Measurements from ENCODE around the gene PRR20G. TPM values are rescaled to one million over a fixed set of nuclear protein-coding genes. Genes with fewer than 3 reads are reported as not detected.

PRR20G gene
- total and polyA plus RNA-seq, 2 of the 4 experiments (the other 2 are of a cell fraction): not detected

DNA sequence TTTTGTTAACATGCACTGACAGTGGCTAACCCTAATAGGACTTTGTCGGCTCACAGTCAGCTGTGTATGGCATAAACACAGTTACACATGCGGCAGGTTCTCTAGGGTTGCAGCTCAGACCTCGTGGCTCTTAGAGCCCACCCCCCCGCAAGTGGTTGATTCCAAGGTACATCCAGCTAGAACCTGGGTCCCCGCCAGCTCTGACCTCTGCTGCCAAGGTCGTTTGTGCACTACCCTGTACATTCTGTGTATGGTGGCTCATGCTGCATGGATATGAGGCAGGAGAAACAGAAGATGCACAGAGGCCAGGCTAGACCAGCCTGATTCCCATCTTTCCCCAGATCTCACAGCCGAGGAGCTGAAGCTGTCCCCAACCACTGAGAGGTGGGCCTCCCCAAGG is 25.9 kb downstream of the PRR20G start:
- H3K18ac ChIP-seq (ENCODE audit: low read depth, low read length): no peak overlapping the region
- POLR2A ChIA-PET (ENCODE audit: unreplicated experiment): no interaction called here
- DNase-seq (no peak), ATAC-seq (ENCODE audit: low read depth) (no peak)
- CTCF ChIA-PET: no interaction called here
- no peak overlapping the region for H3K56ac ChIP-seq (ENCODE audit: extremely low read depth, insufficient read depth, low read length)
- H3K23ac ChIP-seq (ENCODE audit: low read depth, low read length): no peak overlapping the region
- no peak for TF ChIP-seq POLR2A (IDR thresholded peaks at IDR 0.05; ENCODE audit: low read depth, low read length)
- no peak for TF ChIP-seq CHD1 (IDR thresholded peaks at IDR 0.05; ENCODE audit: low read depth, low read length)
- TF ChIP-seq, protein P1, sequence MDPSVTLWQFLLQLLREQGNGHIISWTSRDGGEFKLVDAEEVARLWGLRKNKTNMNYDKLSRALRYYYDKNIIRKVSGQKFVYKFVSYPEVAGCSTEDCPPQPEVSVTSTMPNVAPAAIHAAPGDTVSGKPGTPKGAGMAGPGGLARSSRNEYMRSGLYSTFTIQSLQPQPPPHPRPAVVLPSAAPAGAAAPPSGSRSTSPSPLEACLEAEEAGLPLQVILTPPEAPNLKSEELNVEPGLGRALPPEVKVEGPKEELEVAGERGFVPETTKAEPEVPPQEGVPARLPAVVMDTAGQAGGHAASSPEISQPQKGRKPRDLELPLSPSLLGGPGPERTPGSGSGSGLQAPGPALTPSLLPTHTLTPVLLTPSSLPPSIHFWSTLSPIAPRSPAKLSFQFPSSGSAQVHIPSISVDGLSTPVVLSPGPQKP (IDR thresholded peaks at IDR 0.05; ENCODE audit: borderline replicate concordance, low read depth, low read length): no peak
- no peak for TF ChIP-seq MAZ (IDR thresholded peaks at IDR 0.05; ENCODE audit: borderline replicate concordance, low read depth, low read length)
- TF ChIP-seq, protein P2, sequence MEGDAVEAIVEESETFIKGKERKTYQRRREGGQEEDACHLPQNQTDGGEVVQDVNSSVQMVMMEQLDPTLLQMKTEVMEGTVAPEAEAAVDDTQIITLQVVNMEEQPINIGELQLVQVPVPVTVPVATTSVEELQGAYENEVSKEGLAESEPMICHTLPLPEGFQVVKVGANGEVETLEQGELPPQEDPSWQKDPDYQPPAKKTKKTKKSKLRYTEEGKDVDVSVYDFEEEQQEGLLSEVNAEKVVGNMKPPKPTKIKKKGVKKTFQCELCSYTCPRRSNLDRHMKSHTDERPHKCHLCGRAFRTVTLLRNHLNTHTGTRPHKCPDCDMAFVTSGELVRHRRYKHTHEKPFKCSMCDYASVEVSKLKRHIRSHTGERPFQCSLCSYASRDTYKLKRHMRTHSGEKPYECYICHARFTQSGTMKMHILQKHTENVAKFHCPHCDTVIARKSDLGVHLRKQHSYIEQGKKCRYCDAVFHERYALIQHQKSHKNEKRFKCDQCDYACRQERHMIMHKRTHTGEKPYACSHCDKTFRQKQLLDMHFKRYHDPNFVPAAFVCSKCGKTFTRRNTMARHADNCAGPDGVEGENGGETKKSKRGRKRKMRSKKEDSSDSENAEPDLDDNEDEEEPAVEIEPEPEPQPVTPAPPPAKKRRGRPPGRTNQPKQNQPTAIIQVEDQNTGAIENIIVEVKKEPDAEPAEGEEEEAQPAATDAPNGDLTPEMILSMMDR (conservative IDR thresholded peaks at IDR 0.05; ENCODE audit: low read depth, low read length): no peak
- TF ChIP-seq RFX5 (IDR thresholded peaks at IDR 0.05; ENCODE audit: low read depth, low read length): no peak
- TF ChIP-seq MAFK (IDR thresholded peaks at IDR 0.05; ENCODE audit: low read depth, low read length): no peak
- TF ChIP-seq RAD21 (IDR thresholded peaks at IDR 0.05; ENCODE audit: low read length): no peak
- TF ChIP-seq SMC3 (IDR thresholded peaks at IDR 0.05; ENCODE audit: low read depth, low read length): no peak
- TF ChIP-seq CEBPB (IDR thresholded peaks at IDR 0.05; ENCODE audit: low read depth, low read length): no peak
- no peak for TF ChIP-seq MXI1 (IDR thresholded peaks at IDR 0.05; ENCODE audit: borderline replicate concordance, low read depth, low read length)
- TF ChIP-seq FOS (IDR thresholded peaks at IDR 0.05; ENCODE audit: low read depth, low read length): no peak
- TF ChIP-seq BHLHE40 (IDR thresholded peaks at IDR 0.05; ENCODE audit: low read depth, low read length): no peak
- no peak for TF ChIP-seq NFE2L2 (IDR thresholded peaks at IDR 0.05; ENCODE audit: low read depth, low read length)
- TF ChIP-seq RCOR1 (IDR thresholded peaks at IDR 0.05; ENCODE audit: insufficient replicate concordance, low read length): no peak
- no peaks in the 10 kb centered on the region for H3K9me3 ChIP-seq (ENCODE audit: control insufficient read depth, insufficient read depth, low read length)
- H2AFZ ChIP-seq (replicated peaks; ENCODE audit: low read length, poor library complexity): no peak overlapping the region
- no peak overlapping the region for H2AK9ac ChIP-seq (replicated peaks; ENCODE audit: low read depth, low read length, poor library complexity)
- H4K91ac ChIP-seq (ENCODE audit: insufficient read depth, low read depth, low read length): no peak overlapping the region
- H3K4me3 ChIP-seq (ENCODE audit: insufficient read depth, low read depth, low read length): no peak overlapping the region
- 67% methylated on average over 2 of the region's 7 CpGs; no CpG with 5 or more reads in 1 of the 2 experiments for WGBS, 2 experiments (ENCODE audit: extremely low coverage in 2 of 2, insufficient read length in 1 of 2)
- H2BK5ac ChIP-seq (ENCODE audit: low read depth, low read length, poor library complexity, severe bottlenecking): no peak overlapping the region
- no peak overlapping the region for H2BK120ac ChIP-seq (ENCODE audit: low read depth, low read length)
- H3K27me3 ChIP-seq (ENCODE audit: control insufficient read depth, insufficient read depth, low read length): peaks cover 13% of the 10 kb centered on the region
- no peak overlapping the region for H4K5ac ChIP-seq (ENCODE audit: low read depth, low read length)
- H3K14ac ChIP-seq (replicated peaks; ENCODE audit: low read depth, low read length): no peak overlapping the region
- no peak overlapping the region for H3K27ac ChIP-seq (ENCODE audit: insufficient read depth, low read length)
- no TSS peak for BruUV-seq (replicated peaks)
- no peak overlapping the region for H3K4me2 ChIP-seq (ENCODE audit: low read depth, low read length)
- no peaks in the 10 kb centered on the region for H3K4me1 ChIP-seq (ENCODE audit: control insufficient read depth, insufficient read depth, low read length)
- no peak overlapping the region for H2BK15ac ChIP-seq (ENCODE audit: low read depth, low read length)
- H4K20me1 ChIP-seq (ENCODE audit: insufficient read depth, low read length): no peaks in the 10 kb centered on the region
- H3K36me3 ChIP-seq (ENCODE audit: control insufficient read depth, insufficient read depth, low read length): no peaks in the 10 kb centered on the region
- no peak overlapping the region for H2AK5ac ChIP-seq (ENCODE audit: low read depth, low read length)
- no peaks in the 10 kb centered on the region for H3K9me1 ChIP-seq (ENCODE audit: insufficient read depth, low read length)
- dilution Hi-C loops (cut with HindIII; ENCODE audit: low sequenced_read_pairs, unreplicated experiment): no loop called here
- intact Hi-C loops (cut with micrococcal nuclease): no loop called here
- no peak overlapping the region for H4K8ac ChIP-seq (ENCODE audit: low read depth in 2 of 2, low read length in 2 of 2)
- H3K9ac ChIP-seq (ENCODE audit: low read depth, low read length): no peak overlapping the region
- no peak overlapping the region for H3K4ac ChIP-seq (ENCODE audit: low read depth, low read length)
- no peaks in the 10 kb centered on the region for H3K79me1 ChIP-seq (ENCODE audit: low read depth in 1 of 2, low read length in 2 of 2)
- no peak overlapping the region for H2BK20ac ChIP-seq (ENCODE audit: low read depth, low read length)
- in situ Hi-C loops (cut with MboI; ENCODE audit: low sequenced_read_pairs): no loop called here

Measured in IMR-90 (cell line).